ENCODE measurements around the gene ZDHHC3.

The ZDHHC3 gene

DNA sequence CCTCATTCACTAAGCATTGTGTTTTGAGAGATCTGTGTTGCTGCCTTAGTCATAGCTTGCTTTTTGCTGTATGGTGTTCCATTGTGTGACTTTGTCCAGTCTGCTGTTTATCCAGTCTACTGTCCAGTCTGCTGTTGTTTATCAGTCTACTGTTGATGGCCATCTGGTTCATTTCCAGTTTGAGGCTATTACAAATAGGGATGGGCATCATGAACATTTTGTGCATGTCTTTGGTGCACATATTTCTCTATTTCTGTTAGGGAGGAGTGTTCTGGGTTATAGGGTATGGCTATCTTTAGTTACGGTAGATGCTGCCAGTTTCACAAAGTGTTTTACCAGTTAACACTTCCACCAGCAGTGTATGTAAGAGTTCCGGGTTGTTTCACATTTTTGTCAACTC is 27.9 kb upstream of the ZDHHC3 start:
- H3K4me1 Mint-ChIP-seq = no peaks in the 10 kb centered on the region
- no peak overlapping the region for H3K4me3 Mint-ChIP-seq
- H3K9me3 Mint-ChIP-seq = peaks cover 4% of the 10 kb centered on the region
- H3K36me3 Mint-ChIP-seq = peaks cover 59% of the 10 kb centered on the region
- no peak overlapping the region for H3K27ac Mint-ChIP-seq
- DNase-seq (ENCODE audit: low spot score in 2 of 2) (no peak), ATAC-seq (ENCODE audit: low read depth) (no peak)
- no peaks in the 10 kb centered on the region for H3K27me3 Mint-ChIP-seq

GRCh38 chr3:45003406-45003805 is 27.4 kb upstream of the ZDHHC3 start:
- Mint-ChIP-seq H3K4me1 (no peaks in the 10 kb centered on the region), H3K9me3 (peaks cover 4% of the 10 kb centered on the region), H3K36me3 (peaks cover 62% of the 10 kb centered on the region), H3K4me3 (no peak overlapping the region), H3K27me3 (no peaks in the 10 kb centered on the region), H3K27ac (no peak overlapping the region)
- no peak for ATAC-seq (ENCODE audit: low read depth)
- DNase-seq (ENCODE audit: low spot score in 2 of 2) = no peak

DNA sequence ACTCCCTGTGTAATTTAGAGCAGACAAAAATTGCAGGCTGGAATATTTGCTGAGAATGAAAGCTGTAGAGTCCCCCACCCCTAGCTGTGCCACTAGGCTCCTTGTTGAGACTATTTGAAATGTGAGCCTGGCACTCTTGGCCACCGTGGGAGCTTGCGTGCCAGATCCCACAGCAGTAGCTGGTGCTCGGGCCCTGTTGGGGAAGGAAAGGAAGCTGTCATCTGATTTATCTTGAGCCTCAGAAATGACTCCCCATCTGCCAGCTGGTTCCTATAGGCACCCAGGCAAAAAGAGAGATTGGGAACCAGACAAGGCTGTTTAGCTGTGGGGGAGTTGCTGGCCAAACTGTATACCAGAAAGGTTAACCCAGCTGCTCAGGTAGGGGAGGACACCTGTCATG is 26.7 kb upstream of the ZDHHC3 start:
- Mint-ChIP-seq H3K27me3 (no peaks in the 10 kb centered on the region), H3K36me3 (peaks cover 57% of the 10 kb centered on the region), H3K9me3 (peaks cover 4% of the 10 kb centered on the region), H3K4me3 (no peak overlapping the region), H3K27ac (no peak overlapping the region), H3K4me1 (no peaks in the 10 kb centered on the region)
- DNase-seq (ENCODE audit: low spot score in 2 of 2) (no peak), ATAC-seq (ENCODE audit: low read depth) (no peak)

DNA sequence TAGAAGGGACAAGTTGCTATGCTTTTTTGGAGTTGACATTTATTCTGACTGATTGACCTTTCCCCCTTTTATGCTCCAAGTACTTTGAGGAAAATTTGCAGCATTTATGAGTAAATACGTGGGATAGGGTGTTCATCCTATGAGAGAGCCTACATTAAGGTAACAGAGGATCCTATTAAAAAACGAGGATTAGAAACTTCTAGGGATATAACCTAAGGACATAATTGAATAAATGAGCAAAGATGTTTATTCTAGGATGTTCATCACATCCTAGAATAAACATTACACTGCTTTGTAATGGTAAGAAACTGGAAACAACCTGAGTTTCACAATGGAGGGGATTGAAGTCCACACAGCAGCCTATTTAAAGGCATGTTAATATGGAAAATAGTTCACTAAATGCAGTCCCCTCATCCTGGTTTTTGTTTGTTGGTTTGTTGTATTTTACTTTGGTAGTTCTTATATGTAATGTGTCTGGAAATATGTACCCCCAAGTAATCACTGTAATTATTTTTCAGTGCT is 26.2 kb upstream of the ZDHHC3 start:
- no peak for ATAC-seq (ENCODE audit: low read depth)
- no peak overlapping the region for H3K4me3 Mint-ChIP-seq
- no peak overlapping the region for H3K27ac Mint-ChIP-seq
- H3K4me1 Mint-ChIP-seq = peaks cover 2% of the 10 kb centered on the region
- no peaks in the 10 kb centered on the region for H3K27me3 Mint-ChIP-seq
- no peak for DNase-seq (ENCODE audit: low spot score in 2 of 2)
- H3K9me3 Mint-ChIP-seq = peaks cover 4% of the 10 kb centered on the region
- peaks cover 56% of the 10 kb centered on the region for H3K36me3 Mint-ChIP-seq

DNA sequence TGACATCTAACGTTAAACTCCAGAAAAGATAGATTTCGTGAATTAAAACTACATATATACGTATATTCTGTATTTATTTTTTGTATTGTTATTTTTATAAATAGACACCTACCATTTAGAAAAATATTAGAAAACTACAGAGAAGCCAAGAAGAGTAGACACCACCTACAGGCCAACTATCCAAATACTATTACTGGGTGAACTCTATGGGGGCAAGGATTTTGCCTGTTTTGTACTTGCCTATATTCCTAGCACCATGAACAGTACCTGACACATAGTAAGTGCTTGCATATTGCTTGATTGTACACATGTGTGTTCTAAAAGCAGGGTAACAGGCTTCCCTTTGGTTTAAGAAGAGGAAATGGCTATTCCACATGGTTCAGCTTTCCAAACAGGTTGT is 25.8 kb upstream of the ZDHHC3 start:
- Mint-ChIP-seq H3K9me3 (peaks cover 4% of the 10 kb centered on the region), H3K4me3 (no peak overlapping the region), H3K36me3 (peaks cover 55% of the 10 kb centered on the region), H3K27me3 (no peaks in the 10 kb centered on the region), H3K4me1 (peaks cover 5% of the 10 kb centered on the region), H3K27ac (no peak overlapping the region)
- ATAC-seq (ENCODE audit: low read depth) (no peak), DNase-seq (ENCODE audit: low spot score in 2 of 2) (no peak)

DNA sequence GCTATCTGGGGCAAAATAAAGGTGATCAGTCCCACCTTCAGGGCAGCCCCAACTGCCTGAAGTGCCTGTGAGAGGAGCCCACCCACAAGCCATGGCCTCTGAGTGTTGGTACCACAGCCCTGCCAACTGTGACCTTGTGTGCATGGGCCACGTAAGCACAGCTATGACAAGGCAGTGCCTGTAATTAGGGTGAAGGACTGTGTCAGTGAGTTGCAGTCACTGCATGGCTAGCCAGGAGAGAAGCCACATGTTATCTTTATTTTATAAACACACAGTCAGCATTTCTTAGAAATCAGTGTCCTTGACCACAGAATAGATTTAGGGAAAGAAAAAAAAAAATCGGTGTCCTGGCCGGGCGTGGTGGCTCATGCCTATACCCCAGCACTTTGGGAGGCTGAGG is 24.8 kb upstream of the ZDHHC3 start:
- DNase-seq (ENCODE audit: low spot score in 2 of 2) (no peak), ATAC-seq (ENCODE audit: low read depth) (no peak)
- peaks cover 58% of the 10 kb centered on the region for H3K36me3 Mint-ChIP-seq
- no peak overlapping the region for H3K27ac Mint-ChIP-seq
- no peaks in the 10 kb centered on the region for H3K27me3 Mint-ChIP-seq
- H3K4me1 Mint-ChIP-seq = peaks cover 5% of the 10 kb centered on the region
- H3K4me3 Mint-ChIP-seq = no peak overlapping the region
- peaks cover 4% of the 10 kb centered on the region for H3K9me3 Mint-ChIP-seq

- no peak overlapping the region for H3K27ac Mint-ChIP-seq
- peaks cover 51% of the 10 kb centered on the region for H3K36me3 Mint-ChIP-seq
- H3K4me3 Mint-ChIP-seq = no peak overlapping the region
- H3K27me3 Mint-ChIP-seq = no peaks in the 10 kb centered on the region
- H3K9me3 Mint-ChIP-seq = peaks cover 2% of the 10 kb centered on the region
- ATAC-seq (ENCODE audit: low read depth) (no peak), DNase-seq (ENCODE audit: low spot score in 2 of 2) (no peak)
- H3K4me1 Mint-ChIP-seq = peaks cover 5% of the 10 kb centered on the region
Observed at GRCh38 chr3:44999782-45000181, 23.8 kb upstream of the ZDHHC3 start.

DNA sequence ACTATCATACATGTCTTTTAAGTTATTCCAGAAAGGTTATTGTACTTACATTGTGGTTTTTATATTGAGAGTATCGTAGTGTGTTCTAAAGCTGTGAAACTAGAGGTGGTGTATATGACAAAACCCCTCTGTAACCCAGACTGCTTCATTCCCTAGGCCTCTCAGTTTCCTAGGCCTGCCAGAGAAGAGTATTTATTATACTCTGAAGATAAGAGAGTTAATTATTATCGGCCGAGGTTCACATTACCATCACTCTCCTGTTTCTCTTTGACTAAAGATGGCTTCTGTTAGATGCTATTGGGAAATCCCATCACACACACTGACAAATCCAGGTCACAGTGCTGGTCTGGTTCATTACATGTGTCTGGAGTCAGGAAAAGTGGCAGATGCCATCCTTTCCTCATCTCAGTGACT is 20.6 kb upstream of the ZDHHC3 start:
- ATAC-seq (ENCODE audit: low read depth) (no peak), DNase-seq (ENCODE audit: low spot score in 2 of 2) (no peak)
- H3K9me3 Mint-ChIP-seq = no peaks in the 10 kb centered on the region
- peaks cover 9% of the 10 kb centered on the region for H3K4me1 Mint-ChIP-seq
- H3K36me3 Mint-ChIP-seq = peaks cover 33% of the 10 kb centered on the region
- no peak overlapping the region for H3K27ac Mint-ChIP-seq
- H3K4me3 Mint-ChIP-seq = no peak overlapping the region
- no peaks in the 10 kb centered on the region for H3K27me3 Mint-ChIP-seq

- H3K27me3 Mint-ChIP-seq = no peaks in the 10 kb centered on the region
- H3K4me3 Mint-ChIP-seq = no peak overlapping the region
- no peak for ATAC-seq (ENCODE audit: low read depth)
- no peaks in the 10 kb centered on the region for H3K9me3 Mint-ChIP-seq
- peaks cover 27% of the 10 kb centered on the region for H3K36me3 Mint-ChIP-seq
- peak overlapping the region; percentile 8 for H3K27ac Mint-ChIP-seq
- peaks cover 9% of the 10 kb centered on the region for H3K4me1 Mint-ChIP-seq
- no peak for DNase-seq (ENCODE audit: low spot score in 2 of 2)
Observed at GRCh38 chr3:44995142-44995770, 19.3 kb upstream of the ZDHHC3 start.

DNA sequence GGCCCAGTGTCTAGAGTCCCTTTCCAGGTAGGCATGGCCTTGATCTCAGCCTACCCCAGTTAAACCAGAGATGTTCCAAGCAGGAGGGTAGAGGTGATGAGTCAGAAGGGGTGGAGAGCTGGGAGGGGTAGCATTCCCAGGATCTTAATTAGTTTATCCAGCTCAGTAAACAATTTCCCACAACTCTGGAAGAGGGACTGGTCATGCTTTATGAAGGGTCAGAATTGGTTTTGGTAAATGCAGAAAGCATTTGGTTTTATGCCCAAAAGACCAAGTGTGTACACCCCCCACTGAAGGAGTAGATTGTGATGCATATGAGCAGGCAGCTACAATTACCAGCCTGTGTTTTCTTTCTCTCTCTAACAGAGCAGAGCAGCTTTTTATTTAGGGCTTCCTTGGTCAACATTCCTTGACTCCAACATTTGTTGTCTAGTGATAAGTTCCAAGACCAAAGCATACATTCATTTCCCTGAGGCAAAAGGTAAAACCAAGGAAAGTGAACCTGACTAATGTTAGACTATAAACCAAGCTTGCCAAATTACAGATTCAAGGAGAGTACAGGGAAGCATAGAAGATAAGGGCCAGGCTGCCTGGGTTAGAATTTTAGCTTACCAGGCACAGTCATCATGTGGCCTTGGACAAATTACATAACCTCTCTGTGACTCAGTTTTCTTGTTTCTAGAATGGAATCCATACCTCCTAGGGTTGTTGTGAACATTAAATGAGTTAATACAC is 17.7 kb upstream of the ZDHHC3 start:
- no peak for ATAC-seq (ENCODE audit: low read depth)
- no peaks in the 10 kb centered on the region for H3K9me3 Mint-ChIP-seq
- H3K36me3 Mint-ChIP-seq = peaks cover 25% of the 10 kb centered on the region
- peaks cover 12% of the 10 kb centered on the region for H3K4me1 Mint-ChIP-seq
- no peak overlapping the region for H3K27ac Mint-ChIP-seq
- DNase-seq (ENCODE audit: low spot score in 2 of 2) = no peak
- no peak overlapping the region for H3K4me3 Mint-ChIP-seq
- no peaks in the 10 kb centered on the region for H3K27me3 Mint-ChIP-seq

DNA sequence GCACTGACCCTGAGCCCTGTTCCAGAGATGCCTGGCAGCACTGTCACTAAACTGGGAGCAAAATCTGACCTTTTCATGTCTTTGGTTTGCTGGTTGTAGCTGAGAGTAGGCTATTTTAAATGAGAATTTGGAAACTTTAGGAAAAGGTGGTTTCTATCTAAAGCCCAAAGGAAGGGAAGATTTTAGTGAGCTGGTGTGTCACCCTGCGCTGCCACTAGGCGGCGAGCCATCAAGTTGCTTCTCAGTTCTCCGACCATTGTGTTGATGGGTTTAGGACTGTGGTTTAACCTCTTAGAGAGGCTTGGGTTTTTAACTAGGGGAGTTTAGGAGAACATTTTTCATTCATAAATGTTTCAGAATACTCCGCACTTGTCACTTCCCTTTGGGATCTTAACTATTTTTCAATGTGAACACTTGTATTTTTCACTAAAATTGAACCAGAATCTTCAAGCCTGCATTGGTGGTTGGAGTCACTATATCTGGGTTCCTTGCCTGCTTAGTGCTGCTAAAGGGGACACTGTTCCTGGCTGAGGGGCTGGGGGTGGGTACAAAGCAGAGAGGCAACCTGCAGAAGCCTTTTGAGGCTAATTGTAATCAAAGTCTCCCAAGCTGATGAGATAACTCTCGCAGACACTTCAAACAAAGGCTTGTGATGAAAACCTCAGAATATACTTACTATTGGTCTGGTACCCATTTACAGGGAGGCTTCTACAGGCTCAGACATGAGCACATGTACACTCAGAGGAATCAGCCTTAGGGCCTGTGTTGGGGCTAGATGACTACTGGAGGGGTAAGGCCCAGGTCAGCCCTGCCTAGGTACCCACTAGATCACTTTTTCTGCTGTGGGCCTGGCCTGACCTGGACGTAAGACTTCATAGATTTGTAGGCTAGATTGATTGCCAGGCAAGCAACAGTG is 16.8 kb upstream of the ZDHHC3 start:
- Mint-ChIP-seq H3K27me3 (no peaks in the 10 kb centered on the region), H3K9me3 (no peaks in the 10 kb centered on the region), H3K4me3 (no peak overlapping the region), H3K36me3 (peaks cover 25% of the 10 kb centered on the region), H3K27ac (no peak overlapping the region), H3K4me1 (peaks cover 15% of the 10 kb centered on the region)
- no peak for DNase-seq (ENCODE audit: low spot score in 2 of 2)
- no peak for ATAC-seq (ENCODE audit: low read depth)

- Mint-ChIP-seq H3K27me3 (no peaks in the 10 kb centered on the region), H3K9me3 (no peaks in the 10 kb centered on the region), H3K27ac (no peak overlapping the region), H3K4me1 (peaks cover 10% of the 10 kb centered on the region), H3K4me3 (no peak overlapping the region), H3K36me3 (peaks cover 19% of the 10 kb centered on the region)
- no peak for DNase-seq (ENCODE audit: low spot score in 2 of 2)
- no peak for ATAC-seq (ENCODE audit: low read depth)
Observed at GRCh38 chr3:44991326-44991725, 15.4 kb upstream of the ZDHHC3 start.

DNA sequence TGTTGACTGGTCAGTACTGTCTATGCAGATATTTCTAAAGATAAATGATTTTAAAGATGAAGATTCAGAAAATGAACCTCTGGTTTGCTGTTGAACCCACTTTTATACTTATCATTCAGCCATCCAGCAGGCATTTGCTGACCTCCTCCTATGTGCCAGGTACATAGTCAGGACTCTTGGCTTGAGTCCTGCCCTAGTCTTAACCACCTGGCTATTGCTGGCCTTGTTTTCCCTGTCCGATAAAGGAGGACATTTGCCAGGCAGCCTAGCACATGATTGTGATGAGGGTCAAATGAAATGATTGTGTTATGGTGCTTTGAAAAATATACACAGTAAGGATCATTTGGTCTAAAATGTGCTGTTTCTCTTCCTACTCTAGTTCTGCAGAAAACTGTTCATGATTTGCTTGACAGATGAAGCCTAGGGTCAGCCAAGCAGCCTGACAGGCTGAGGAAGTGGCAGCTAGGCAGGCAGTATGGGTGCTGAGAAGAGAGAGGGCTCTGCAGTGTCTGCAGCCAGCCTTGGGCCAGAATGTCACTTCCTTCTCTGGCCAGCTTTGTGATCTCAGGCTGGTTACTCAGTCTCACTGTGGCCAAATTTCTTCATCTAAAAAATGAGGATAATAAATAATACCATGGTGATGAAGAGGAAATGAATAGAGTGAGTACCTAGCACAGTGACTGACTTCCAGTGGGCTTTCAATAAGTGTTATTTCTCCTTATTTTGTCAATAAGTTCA is 13.8 kb upstream of the ZDHHC3 start:
- DNase-seq (ENCODE audit: low spot score in 2 of 2) = no peak
- H3K27ac Mint-ChIP-seq = no peak overlapping the region
- H3K4me1 Mint-ChIP-seq = peaks cover 10% of the 10 kb centered on the region
- H3K4me3 Mint-ChIP-seq = no peak overlapping the region
- H3K36me3 Mint-ChIP-seq = peaks cover 18% of the 10 kb centered on the region
- no peaks in the 10 kb centered on the region for H3K27me3 Mint-ChIP-seq
- H3K9me3 Mint-ChIP-seq = no peaks in the 10 kb centered on the region
- no peak for ATAC-seq (ENCODE audit: low read depth)
